ENCODE data around the gene UCP2.
A peak's percentile ranks its signal among the peaks of the same experiment; 100 is the strongest.

UCP2 gene, protein sequence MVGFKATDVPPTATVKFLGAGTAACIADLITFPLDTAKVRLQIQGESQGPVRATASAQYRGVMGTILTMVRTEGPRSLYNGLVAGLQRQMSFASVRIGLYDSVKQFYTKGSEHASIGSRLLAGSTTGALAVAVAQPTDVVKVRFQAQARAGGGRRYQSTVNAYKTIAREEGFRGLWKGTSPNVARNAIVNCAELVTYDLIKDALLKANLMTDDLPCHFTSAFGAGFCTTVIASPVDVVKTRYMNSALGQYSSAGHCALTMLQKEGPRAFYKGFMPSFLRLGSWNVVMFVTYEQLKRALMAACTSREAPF

GRCh38 chr11:73982595-73982989 lies at the start of gene UCP2:
TSS of gene UCP2 (minus strand) at chr11:73982843. CDS start at chr11:73978378, 4,465 bp downstream.
- peak; percentile 81 to 87 for DNase-seq

- no peak for DNase-seq
Measured at GRCh38 chr11:74030723-74031676, 48.4 kb upstream of the UCP2 start.

DNA sequence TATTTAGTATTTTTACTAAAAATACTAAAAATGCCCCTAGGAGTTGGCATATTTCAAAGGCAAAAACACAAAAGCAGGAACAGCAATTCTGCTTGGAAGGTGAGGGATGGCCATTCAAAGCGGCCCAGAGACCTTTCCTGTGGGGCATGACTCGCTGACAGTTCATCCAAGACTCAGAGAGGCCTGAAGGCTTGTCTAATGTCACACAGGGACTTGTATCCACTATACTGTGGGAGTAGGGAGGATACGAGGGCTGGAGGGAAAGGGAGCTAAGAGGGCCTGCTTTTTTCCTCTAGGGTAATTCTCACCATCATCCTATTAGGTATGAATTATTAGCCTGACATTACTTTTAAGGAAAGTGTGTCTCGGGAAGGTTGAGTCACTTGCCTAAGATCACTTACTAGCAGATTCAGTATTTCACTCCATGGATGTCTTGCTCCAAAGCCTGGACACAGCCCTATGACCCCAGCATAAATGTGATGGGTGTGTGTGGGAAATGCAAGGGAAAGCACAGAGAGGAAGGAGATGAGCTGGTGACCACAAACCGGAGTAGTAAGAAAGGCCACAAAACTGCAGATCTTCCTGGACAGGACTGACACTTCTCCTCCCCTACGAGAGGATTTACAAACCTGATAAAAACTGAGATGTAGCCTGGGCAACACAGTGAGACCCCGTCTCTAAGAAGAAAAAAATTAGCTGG lies 43.0 kb upstream of the UCP2 start:
- no peak for DNase-seq

GRCh38 chr11:74024261-74025029 lies 41.8 kb upstream of the UCP2 start:
- DNase-seq: peak; percentile 46 to 49

DNA sequence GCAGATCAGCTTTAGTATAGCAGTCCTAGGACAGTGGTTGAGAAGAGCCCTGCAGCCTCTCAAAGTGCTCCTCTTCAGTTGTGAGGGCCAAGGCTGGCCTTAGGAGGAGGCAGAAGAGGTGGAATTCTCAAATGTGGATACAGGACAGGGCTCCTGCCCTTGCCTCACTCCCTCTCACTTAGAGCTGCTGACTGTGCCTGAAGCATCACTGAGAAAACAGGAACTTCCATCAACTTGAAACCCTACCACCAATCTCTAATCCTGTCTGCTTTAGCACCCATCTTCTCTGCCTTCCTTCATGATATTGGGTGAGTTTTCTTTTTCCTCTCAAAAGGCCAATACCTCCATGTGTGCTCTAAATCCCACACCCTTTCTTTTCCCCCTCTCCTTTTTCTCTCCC lies 40.6 kb upstream of the UCP2 start:
- no peak for DNase-seq

DNA sequence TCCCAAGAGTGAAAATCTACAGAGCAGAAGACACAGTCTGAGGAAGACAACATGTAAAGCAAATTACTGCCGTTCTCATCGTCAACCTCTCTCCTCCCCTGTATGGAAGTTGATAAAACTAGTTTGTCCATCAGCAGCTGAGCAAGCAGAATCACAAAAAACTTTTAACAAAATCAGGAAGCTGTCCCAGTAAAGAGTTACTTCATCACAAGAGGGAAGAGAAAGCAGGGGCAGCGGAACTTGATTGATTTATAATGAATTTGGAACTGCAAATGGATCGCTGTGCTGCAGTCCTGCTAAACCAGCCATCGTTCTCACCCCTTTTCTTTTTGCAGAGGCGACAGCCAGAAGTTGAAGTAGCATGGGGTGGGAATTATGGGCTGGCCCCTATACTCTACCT lies 39.9 kb upstream of the UCP2 start:
- DNase-seq: no peak

DNA sequence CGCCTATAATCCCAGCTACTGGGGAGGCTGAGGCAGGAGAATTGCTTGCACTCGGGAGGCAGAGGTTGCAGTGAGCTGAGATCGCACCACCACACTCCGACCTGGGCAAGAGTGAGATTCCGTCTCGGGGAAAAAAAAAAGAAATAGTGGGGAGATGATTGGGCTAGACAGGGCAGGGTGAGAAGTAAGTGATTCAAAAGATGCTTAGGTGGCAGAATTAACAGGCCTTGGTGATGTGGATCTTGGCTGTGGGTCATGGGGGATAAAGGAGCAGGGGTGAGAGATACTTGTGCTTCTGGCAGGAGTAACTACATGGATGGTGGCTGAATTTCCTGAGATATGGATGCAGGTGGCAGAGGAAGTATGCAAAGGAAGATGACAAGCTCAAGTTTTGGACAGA lies 39.4 kb upstream of the UCP2 start:
- DNase-seq: no peak

DNA sequence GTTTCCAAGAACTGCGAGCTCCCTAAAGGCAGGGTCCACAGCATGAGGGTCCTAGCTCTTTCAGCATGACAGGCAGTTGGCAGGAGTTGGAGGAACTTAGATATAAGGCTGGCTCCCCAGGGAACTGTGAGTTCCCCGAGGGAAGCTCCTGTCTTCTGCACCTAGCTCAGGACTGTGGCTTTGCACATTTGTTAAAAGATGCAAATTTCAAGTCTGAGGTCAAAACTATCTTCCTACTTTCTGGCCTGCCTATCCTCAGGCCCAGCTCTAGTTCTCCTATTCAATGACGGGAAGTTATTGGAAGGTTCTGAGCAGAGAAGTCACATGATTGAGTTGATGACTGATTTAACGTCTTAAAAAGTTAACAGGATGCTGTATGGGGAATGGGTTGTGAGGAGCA lies 37.9 kb upstream of the UCP2 start:
- DNase-seq: no peak

DNA sequence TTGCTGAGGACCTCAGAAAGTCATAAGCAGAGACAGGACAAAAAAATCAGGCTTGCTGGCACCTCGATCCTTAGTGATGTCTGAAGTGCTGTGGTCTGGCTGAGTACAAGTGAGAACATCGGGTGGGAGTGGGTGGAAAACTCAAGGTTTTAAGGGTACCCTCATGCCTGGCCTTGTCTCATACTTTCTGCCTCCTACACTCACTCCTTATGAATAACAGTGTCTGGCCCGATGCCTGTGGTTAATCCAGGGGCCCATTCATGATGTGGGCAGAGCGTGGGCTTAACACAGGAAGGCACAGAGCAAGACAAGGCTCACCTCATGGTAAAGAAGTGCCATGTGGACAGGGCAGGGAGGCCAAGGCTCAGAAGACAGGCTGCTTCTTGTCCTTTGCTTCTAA lies 37.2 kb upstream of the UCP2 start:
- DNase-seq: peak; percentile 61

DNA sequence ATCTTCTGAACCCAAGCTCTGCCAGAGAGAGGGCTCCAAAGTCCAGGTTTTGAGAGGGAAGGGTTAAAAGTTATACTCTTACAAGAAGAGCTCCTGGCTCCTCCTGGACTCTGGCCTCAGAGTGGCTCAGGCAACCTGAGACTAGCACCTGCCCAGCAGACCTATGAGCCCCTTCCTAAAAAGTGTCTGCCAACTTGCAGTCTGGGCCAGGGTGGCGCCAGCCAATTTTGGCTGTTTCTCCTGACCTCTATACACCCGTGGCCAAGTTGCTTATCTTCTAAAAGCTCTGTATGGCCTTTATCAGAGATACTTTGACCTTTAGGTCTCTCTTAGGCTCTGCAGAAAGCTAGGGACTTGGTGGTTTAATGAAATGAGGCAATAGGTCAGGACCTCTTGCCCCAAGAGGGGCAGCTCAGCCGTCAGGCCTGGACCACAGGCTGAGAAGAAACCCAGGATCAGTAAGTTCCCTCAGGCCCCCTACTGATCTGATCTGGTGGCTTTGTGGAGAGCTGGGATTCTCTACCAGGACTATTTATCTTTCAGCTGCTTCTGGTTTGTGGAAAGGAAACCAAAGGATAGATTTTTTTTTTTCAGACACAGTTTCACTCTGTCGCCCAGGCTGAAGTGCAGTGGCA lies 36.6 kb upstream of the UCP2 start:
- DNase-seq: no peak

GRCh38 chr11:74018331-74019005 lies 35.8 kb upstream of the UCP2 start:
- DNase-seq: no peak

DNA sequence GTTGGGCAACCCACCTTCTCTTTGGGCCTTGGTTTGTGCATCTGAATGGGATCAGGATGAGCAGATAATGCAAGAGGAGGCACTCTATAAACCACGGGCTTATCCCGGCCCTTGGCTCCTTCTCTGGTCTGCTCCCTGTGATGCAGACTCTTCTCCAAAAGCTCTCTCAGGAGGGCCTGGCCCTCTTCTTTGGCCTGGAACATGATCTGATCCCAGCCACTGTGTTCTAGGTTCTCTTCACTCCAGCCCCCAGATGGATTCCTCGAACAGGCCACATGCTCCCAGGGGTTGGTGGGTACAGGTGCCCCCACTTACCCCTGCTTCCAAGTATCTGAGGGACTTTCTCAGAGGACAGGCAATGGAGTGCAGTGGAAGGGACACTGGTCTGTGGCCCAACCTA lies 35.0 kb upstream of the UCP2 start:
- no peak for DNase-seq

GRCh38 chr11:74015919-74016684 lies 33.5 kb upstream of the UCP2 start:
- DNase-seq: no peak

- DNase-seq: no peak
Measured at GRCh38 chr11:74014880-74015279, 32.2 kb upstream of the UCP2 start.

GRCh38 chr11:74013141-74013540 lies 30.5 kb upstream of the UCP2 start:
- no peak for DNase-seq

- no peak for DNase-seq
Measured at GRCh38 chr11:74012074-74012809, 29.6 kb upstream of the UCP2 start.

DNA sequence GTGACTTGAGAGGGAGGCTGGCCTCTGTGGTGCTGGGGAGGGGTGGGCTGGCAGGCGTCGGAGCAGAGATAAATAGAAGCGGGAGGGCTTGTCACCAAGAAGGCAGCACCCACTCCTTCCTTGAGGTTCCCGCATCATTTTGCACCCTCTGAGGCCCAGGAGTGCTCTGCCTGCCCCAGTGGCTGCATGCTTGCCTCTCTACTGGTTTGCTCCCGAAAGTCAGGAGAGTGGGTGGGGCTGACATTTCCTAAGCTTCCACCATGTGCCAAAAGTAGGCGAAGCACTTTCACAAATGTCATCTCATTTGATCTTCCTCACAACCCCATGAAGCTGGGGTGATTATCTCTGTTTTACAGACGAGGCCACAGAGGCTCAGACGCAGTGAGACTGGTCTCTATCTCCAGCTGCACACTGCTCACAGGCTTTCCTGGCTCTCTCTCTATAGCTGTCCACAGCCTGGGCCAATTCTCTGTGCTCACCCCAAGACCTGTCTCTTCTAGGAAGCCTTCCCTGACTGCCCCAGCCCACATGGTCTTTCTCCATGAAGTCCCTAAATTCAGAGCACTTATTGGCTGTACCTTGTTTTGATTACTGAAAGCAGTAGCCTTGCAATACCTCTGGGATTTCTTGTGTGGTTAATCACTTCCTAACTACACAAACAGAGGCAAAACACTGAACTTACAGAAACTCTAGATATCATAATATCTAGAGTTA lies 28.9 kb upstream of the UCP2 start:
- DNase-seq: peak; percentile 44 to 52

DNA sequence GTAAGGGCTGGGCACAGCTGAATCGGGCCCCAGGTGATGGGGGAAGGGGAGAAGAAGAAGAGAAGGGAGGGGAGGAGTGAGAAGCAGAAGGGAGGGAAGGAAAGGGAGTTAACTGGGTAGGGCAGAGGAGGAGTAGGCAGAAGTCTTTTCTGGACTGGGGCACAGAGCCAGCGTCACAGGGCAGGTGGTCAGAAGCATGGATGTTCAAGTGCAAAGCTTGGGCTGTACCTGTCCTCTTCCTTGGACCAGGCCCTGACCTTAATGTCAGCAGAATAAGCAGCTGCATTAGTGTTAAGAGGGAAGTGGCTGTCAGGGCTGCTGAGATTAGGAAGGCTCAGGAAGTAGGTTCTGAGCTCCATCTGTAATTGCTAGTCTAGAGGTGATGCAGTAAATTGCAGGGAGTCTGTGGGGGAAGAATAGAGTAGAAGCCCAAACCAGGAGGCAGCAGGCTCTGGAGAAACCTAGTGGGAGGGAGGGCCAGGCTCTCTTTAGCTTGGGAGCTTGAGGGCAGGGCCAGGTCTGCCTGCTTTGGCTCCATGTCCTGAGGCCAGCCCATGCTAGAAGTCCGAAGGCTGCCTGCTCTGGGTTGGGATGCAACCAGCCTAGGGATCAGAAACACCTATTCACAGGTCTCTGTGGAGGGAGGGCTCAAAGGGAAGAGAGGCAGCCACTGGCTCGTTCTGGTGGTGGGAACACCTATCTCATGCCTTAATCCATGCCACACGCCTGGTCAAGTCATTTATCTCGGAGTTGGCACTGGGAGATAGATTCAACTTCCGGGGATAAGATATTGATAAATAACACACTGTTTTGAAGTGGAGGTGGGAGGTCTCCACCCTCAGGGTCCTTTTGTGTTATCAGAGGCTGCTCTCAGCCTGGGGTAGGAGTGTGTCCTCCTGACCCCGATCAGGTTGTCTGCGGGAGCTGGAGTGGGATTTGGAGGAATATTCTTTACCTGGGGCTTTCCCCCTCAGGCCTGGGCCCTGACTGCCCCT lies 28.0 kb upstream of the UCP2 start:
- no peak for DNase-seq
